Tibial nerve (tissue), 4 donors: ENCODE measurements around the gene PPP2R2C. TPM values are rescaled to one million over a fixed set of nuclear protein-coding genes. Genes with fewer than 3 reads are reported as not detected.

Experiments used
- DNase-seq, 2 donors: peaks; one replicate each; pipeline ENCODE4 v3.0.0-alpha.2; 2019; ENCODE audit warnings: low spot score in 2 of 2
- H3K27ac ChIP-seq, 4 donors: fragments of 200-600 bp; sonication (generic) in 3 of 4; one replicate each; pipeline ENCODE4 v1.5.1; 2017 to 2019; ENCODE audit warnings: mild to moderate bottlenecking in 1 of 4
- H3K27me3 ChIP-seq, 2 donors: fragments of 200-600 bp; sonication (generic) in 1 of 2; one replicate each; pipeline versions ENCODE4 v1.5.1 to v1.6.0; 2017 to 2019
- H3K36me3 ChIP-seq, 3 donors: fragments of 200-600 bp; sonication (generic); one replicate each; pipeline ENCODE4 v1.5.1; 2018 to 2019
- H3K4me1 ChIP-seq, 4 donors: fragments of 200-600 bp; sonication (generic) in 3 of 4; one replicate each; pipeline ENCODE4 v1.5.1; 2017 to 2019
- H3K4me3 ChIP-seq, 4 donors: fragments of 200-600 bp; sonication (generic) in 3 of 4; one replicate each; pipeline ENCODE4 v1.5.1; 2017 to 2019; ENCODE audit warnings: mild to moderate bottlenecking in 1 of 4, moderate library complexity in 1 of 4
- H3K9me3 ChIP-seq, 4 donors: fragments of 200-600 bp; sonication (generic) in 3 of 4; one replicate each; pipeline ENCODE4 v1.5.1; 2017 to 2019
- EP300 ChIP-seq, 2 donors: sonication (generic); formaldehyde crosslinking; IDR thresholded peaks; one replicate each; pipeline ENCODE4 v1.6.1; 2017; ENCODE audit warnings: antibody characterized with exemption in 2 of 2, mild to moderate bottlenecking in 1 of 2
- POLR2A ChIP-seq, 2 donors: fragments of 450-650 bp; IDR thresholded peaks; one replicate each; pipeline ENCODE4 v1.6.1; 2017; ENCODE audit warnings: antibody characterized with exemption in 2 of 2, mild to moderate bottlenecking in 2 of 2, moderate library complexity in 2 of 2
- WGBS, 2 donors: methylation state at CpG; one replicate each; pipeline ENCODE4 v1.1.5; 2018; 5-methylcytosine and 5-hydroxymethylcytosine counted together
- total RNA-seq, 4 donors: library from RNA; depleted of rRNA; stranded (reverse); fragments of >200 nt; gene quantifications; one replicate each; pipeline ENCODE4 v1.1.0, GENCODE V29; 2016
- TF ChIP-seq, protein P1 (sequence below), 5 experiments: fragments of 200-600 bp in 3 of 5; fragments of 450-650 bp in 2 of 5; sonication (generic) in 3 of 5; IDR thresholded peaks; one replicate each; pipeline ENCODE4 v1.5.1; 2016 to 2019; ENCODE audit warnings: antibody characterized with exemption in 5 of 5, mild to moderate bottlenecking in 3 of 5, moderate library complexity in 2 of 5

Gene PPP2R2C
- total RNA-seq, 4 donors from 2014 or later: under 0.01 to 0.66 (median 0.42) TPM; not detected in 1

- Histone ChIP-seq H3K4me3 (no peak overlapping the region), H3K36me3 (peaks cover 0 to 81% (median 6%) of the 10 kb centered on the region in 3 donors), H3K9me3 (no peaks in the 10 kb centered on the region), H3K4me1 (no peaks in the 10 kb centered on the region), H3K27me3 (no peaks in the 10 kb centered on the region), H3K27ac (no peak overlapping the region)
- DNase-seq: no peak
- WGBS, 2 donors: 81 to 86% methylated on average over 6 of the region's 6 CpGs
- TF ChIP-seq EP300 (IDR thresholded peaks at IDR 0.05): no peak
- no peak for TF ChIP-seq POLR2A (IDR thresholded peaks at IDR 0.05)
- TF ChIP-seq, protein P1, sequence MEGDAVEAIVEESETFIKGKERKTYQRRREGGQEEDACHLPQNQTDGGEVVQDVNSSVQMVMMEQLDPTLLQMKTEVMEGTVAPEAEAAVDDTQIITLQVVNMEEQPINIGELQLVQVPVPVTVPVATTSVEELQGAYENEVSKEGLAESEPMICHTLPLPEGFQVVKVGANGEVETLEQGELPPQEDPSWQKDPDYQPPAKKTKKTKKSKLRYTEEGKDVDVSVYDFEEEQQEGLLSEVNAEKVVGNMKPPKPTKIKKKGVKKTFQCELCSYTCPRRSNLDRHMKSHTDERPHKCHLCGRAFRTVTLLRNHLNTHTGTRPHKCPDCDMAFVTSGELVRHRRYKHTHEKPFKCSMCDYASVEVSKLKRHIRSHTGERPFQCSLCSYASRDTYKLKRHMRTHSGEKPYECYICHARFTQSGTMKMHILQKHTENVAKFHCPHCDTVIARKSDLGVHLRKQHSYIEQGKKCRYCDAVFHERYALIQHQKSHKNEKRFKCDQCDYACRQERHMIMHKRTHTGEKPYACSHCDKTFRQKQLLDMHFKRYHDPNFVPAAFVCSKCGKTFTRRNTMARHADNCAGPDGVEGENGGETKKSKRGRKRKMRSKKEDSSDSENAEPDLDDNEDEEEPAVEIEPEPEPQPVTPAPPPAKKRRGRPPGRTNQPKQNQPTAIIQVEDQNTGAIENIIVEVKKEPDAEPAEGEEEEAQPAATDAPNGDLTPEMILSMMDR (IDR thresholded peaks at IDR 0.05): no peak
These were observed 169.5 kb downstream of the PPP2R2C start for GRCh38 chr4:6302869-6303268.

DNA sequence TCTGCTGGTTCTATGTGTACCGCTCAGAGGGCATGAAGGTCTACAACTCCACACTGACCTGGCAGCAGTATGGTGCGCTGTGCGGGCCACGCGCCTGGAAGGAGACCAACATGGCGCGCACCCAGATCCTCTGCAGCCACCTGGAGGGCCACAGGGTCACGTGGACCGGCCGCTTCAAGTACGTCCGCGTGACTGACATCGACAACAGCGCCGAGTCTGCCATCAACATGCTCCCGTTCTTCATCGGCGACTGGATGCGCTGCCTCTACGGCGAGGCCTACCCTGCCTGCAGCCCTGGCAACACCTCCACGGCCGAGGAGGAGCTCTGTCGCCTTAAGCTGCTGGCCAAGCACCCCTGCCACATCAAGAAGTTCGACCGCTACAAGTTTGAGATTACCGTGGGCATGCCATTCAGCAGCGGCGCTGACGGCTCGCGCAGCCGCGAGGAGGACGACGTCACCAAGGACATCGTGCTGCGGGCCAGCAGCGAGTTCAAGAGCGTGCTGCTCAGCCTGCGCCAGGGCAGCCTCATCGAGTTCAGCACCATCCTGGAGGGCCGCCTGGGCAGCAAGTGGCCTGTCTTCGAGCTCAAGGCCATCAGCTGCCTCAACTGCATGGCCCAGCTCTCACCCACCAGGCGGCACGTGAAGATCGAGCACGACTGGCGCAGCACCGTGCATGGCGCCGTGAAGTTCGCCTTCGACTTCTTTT is 170.5 kb downstream of the PPP2R2C start:
- H3K27ac ChIP-seq: no peak overlapping the region
- no peaks in the 10 kb centered on the region for H3K4me1 ChIP-seq
- peaks cover 0 to 91% (median 6%) of the 10 kb centered on the region in 3 donors for H3K36me3 ChIP-seq
- H3K9me3 ChIP-seq: no peaks in the 10 kb centered on the region
- WGBS, 2 donors: 94 to 98% methylated on average over 42 to 54 of the region's 55 CpGs
- H3K27me3 ChIP-seq: no peaks in the 10 kb centered on the region
- TF ChIP-seq, protein P1 (IDR thresholded peaks at IDR 0.05): no peak
- TF ChIP-seq POLR2A (IDR thresholded peaks at IDR 0.05) (no peak), EP300 (IDR thresholded peaks at IDR 0.05) (no peak)
- no peak overlapping the region for H3K4me3 ChIP-seq
- DNase-seq: no peak

GRCh38 chr4:6301051-6301731 is 171.2 kb downstream of the PPP2R2C start:
- WGBS, 2 donors: 92 to 96% methylated on average over 30 to 35 of the region's 35 CpGs

DNA sequence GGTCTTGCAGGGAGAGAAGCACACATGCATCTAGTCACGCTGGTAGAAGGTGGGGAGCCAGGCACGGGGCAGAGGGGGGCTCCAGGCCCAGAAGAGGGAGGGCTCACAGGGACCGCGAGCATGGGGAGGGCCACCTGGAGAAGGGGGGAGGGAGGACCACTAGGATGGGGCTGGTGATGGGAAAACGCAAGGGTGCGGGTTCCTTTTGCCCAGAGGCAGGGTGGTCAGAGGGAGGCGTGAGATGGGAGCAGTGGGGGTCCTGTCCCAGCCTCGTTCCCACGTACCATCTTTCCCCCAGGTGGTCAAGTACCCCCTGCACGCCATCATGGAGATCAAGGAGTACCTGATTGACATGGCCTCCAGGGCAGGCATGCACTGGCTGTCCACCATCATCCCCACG is 172.1 kb downstream of the PPP2R2C start:
- Histone ChIP-seq H3K36me3 (peaks cover 2 to 99% (median 6%) of the 10 kb centered on the region in 3 donors), H3K27ac (no peak overlapping the region), H3K9me3 (no peaks in the 10 kb centered on the region), H3K4me3 (no peak overlapping the region), H3K27me3 (no peaks in the 10 kb centered on the region), H3K4me1 (no peaks in the 10 kb centered on the region)
- TF ChIP-seq POLR2A (IDR thresholded peaks at IDR 0.05) (no peak), EP300 (IDR thresholded peaks at IDR 0.05) (no peak)
- TF ChIP-seq, protein P1 (IDR thresholded peaks at IDR 0.05): no peak
- WGBS, 2 donors: 89 to 90% methylated on average over 11 of the region's 11 CpGs
- no peak for DNase-seq

More at GRCh38 chr4:6301051-6301731, 171.2 kb downstream of the PPP2R2C start:
- peaks cover 2 to 98% (median 6%) of the 10 kb centered on the region in 3 donors for H3K36me3 ChIP-seq
- no peak for TF ChIP-seq POLR2A (IDR thresholded peaks at IDR 0.05)
- no peak for TF ChIP-seq EP300 (IDR thresholded peaks at IDR 0.05)
- TF ChIP-seq, protein P1 (IDR thresholded peaks at IDR 0.05): no peak
- no peaks in the 10 kb centered on the region for H3K9me3 ChIP-seq
- H3K27me3 ChIP-seq: no peaks in the 10 kb centered on the region
- no peak for DNase-seq
- H3K4me1 ChIP-seq: no peaks in the 10 kb centered on the region
- no peak overlapping the region for H3K4me3 ChIP-seq
- H3K27ac ChIP-seq: no peak overlapping the region

GRCh38 chr4:6299875-6300274 is 172.5 kb downstream of the PPP2R2C start:
- TF ChIP-seq EP300 (IDR thresholded peaks at IDR 0.05): no peak
- no peak for TF ChIP-seq POLR2A (IDR thresholded peaks at IDR 0.05)
- TF ChIP-seq, protein P1 (IDR thresholded peaks at IDR 0.05): no peak
- no peaks in the 10 kb centered on the region for H3K9me3 ChIP-seq
- H3K4me3 ChIP-seq: no peak overlapping the region
- DNase-seq: no peak
- peaks cover 4 to 99% (median 6%) of the 10 kb centered on the region in 3 donors for H3K36me3 ChIP-seq
- H3K27me3 ChIP-seq: no peaks in the 10 kb centered on the region
- WGBS, 2 donors: 91 to 92% methylated on average over 12 of the region's 12 CpGs
- H3K4me1 ChIP-seq: no peaks in the 10 kb centered on the region
- H3K27ac ChIP-seq: no peak overlapping the region
